Thyroid gland (tissue), 4 donors: ENCODE results near the gene SFXN5. TPM values are rescaled to one million over a fixed set of nuclear protein-coding genes. Genes with fewer than 3 reads are reported as not detected.

ENCODE experiments used
- DNase-seq, 2 donors: peaks; one replicate each; pipeline ENCODE4 v3.0.0-alpha.2; 2019
- H3K27ac ChIP-seq, 3 donors: fragments of 200-600 bp; sonication (generic); 1 replicate in 2 of 3; 2 replicates in 1 of 3; pipeline ENCODE4 v1.5.1; 2016 to 2019; ENCODE audit warnings: mild to moderate bottlenecking in 1 of 3, moderate library complexity in 1 of 3
- H3K27me3 ChIP-seq: fragments of 200-600 bp; sonication (generic); one replicate; pipeline ENCODE4 v1.5.1; 2019
- H3K36me3 ChIP-seq, 2 donors: fragments of 200-600 bp; sonication (generic); one replicate each; pipeline ENCODE4 v1.5.1; 2016 to 2019
- H3K4me1 ChIP-seq, 2 donors: fragments of 200-600 bp; sonication (generic); one replicate each; pipeline ENCODE4 v1.5.1; 2017 to 2019
- H3K4me3 ChIP-seq, 3 donors: fragments of 200-600 bp; sonication (generic); replicated peaks in 1 of 3; 1 replicate in 2 of 3; 2 replicates in 1 of 3; pipeline ENCODE4 v1.5.1; 2016; ENCODE audit warnings: mild to moderate bottlenecking in 1 of 3
- H3K9me3 ChIP-seq: fragments of 200-600 bp; sonication (generic); one replicate; pipeline ENCODE4 v1.5.1; 2017
- POLR2A ChIP-seq, 2 donors: fragments of 450-650 bp; IDR thresholded peaks; one replicate each; pipeline ENCODE4 v1.6.1; 2017; ENCODE audit warnings: antibody characterized with exemption in 2 of 2, mild to moderate bottlenecking in 2 of 2, moderate library complexity in 1 of 2
- WGBS, 2 donors: methylation state at CpG; one replicate each; pipeline ENCODE4 v1.1.5; 2017; 5-methylcytosine and 5-hydroxymethylcytosine counted together
- intact Hi-C: fragments of 100-400 bp; cut with DNase I; formaldehyde crosslinking; loops from one replicate; pipeline ENCODE4 v1.15.1; 2023
- total RNA-seq, 4 donors: library from RNA; depleted of rRNA; stranded (reverse); fragments of >200 nt; gene quantifications; one replicate each; pipeline ENCODE4 v1.2.3, GENCODE V29; 2016
- TF ChIP-seq, protein P1 (sequence below), 6 experiments: fragments of 200-600 bp in 3 of 6; fragments of 450-650 bp in 3 of 6; sonication (generic) in 3 of 6; IDR thresholded peaks; one replicate each; pipeline ENCODE4 v1.5.1; 2016 to 2019; ENCODE audit warnings: antibody characterized with exemption in 6 of 6, mild to moderate bottlenecking in 2 of 6, inconsistent platforms in 1 of 6, moderate library complexity in 1 of 6

The SFXN5 gene
- total RNA-seq, 4 donors from 2014 or later = 10.3 to 17.2 (median 16.5) TPM

GRCh38 chr2:73078457-73079411, 7.2 kb upstream of the SFXN5 start:
- H3K36me3 ChIP-seq = peaks cover 6 to 11% of the 10 kb centered on the region in 2 donors
- no peak overlapping the region for H3K4me3 ChIP-seq
- no peak for DNase-seq

GRCh38 chr2:73077424-73077795, 5.9 kb upstream of the SFXN5 start:
- Histone ChIP-seq H3K9me3 (no peaks in the 10 kb centered on the region), H3K4me3 (no peak overlapping the region), H3K4me1 (peaks cover 0 to 2% of the 10 kb centered on the region in 2 donors), H3K36me3 (peaks cover 6 to 11% of the 10 kb centered on the region in 2 donors), H3K27me3 (no peaks in the 10 kb centered on the region), H3K27ac (no peak overlapping the region)
- 41 to 64% methylated on average over 1 of the region's 1 CpG for WGBS, 2 donors
- no peak for DNase-seq
- intact Hi-C loops = loop anchor here (10.0 kb wide), 1 partner anchor 157 kb away; the partner anchor contains the start of genes CCT7 and PRADC1
- no peak for TF ChIP-seq POLR2A (IDR thresholded peaks at IDR 0.05)
- TF ChIP-seq, protein P1, sequence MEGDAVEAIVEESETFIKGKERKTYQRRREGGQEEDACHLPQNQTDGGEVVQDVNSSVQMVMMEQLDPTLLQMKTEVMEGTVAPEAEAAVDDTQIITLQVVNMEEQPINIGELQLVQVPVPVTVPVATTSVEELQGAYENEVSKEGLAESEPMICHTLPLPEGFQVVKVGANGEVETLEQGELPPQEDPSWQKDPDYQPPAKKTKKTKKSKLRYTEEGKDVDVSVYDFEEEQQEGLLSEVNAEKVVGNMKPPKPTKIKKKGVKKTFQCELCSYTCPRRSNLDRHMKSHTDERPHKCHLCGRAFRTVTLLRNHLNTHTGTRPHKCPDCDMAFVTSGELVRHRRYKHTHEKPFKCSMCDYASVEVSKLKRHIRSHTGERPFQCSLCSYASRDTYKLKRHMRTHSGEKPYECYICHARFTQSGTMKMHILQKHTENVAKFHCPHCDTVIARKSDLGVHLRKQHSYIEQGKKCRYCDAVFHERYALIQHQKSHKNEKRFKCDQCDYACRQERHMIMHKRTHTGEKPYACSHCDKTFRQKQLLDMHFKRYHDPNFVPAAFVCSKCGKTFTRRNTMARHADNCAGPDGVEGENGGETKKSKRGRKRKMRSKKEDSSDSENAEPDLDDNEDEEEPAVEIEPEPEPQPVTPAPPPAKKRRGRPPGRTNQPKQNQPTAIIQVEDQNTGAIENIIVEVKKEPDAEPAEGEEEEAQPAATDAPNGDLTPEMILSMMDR (IDR thresholded peaks at IDR 0.05) = no peak

More at GRCh38 chr2:73078457-73079411, 7.2 kb upstream of the SFXN5 start:
- no peak overlapping the region for H3K27ac ChIP-seq
- no peaks in the 10 kb centered on the region for H3K4me1 ChIP-seq
- no peaks in the 10 kb centered on the region for H3K9me3 ChIP-seq
- TF ChIP-seq, protein P1 (IDR thresholded peaks at IDR 0.05) = no peak
- TF ChIP-seq POLR2A (IDR thresholded peaks at IDR 0.05) = no peak
- no peaks in the 10 kb centered on the region for H3K27me3 ChIP-seq
- WGBS, 2 donors = 86 to 88% methylated on average over 13 of the region's 13 CpGs
- intact Hi-C loops = loop anchor here (10.0 kb wide), 1 partner anchor 156 kb away; the partner anchor contains the start of genes CCT7 and PRADC1

GRCh38 chr2:73076701-73077423, 5.3 kb upstream of the SFXN5 start:
- H3K4me3 ChIP-seq = no peak overlapping the region
- DNase-seq = no peak
- H3K4me1 ChIP-seq = peaks cover 4 to 7% of the 10 kb centered on the region in 2 donors
- H3K27me3 ChIP-seq = no peaks in the 10 kb centered on the region
- 90 to 91% methylated on average over 8 of the region's 8 CpGs for WGBS, 2 donors
- intact Hi-C loops = loop anchor here (10.0 kb wide), 1 partner anchor 158 kb away; the partner anchor contains the start of genes CCT7 and PRADC1
- H3K9me3 ChIP-seq = no peaks in the 10 kb centered on the region
- H3K36me3 ChIP-seq = peaks cover 6 to 11% of the 10 kb centered on the region in 2 donors
- TF ChIP-seq, protein P1 (IDR thresholded peaks at IDR 0.05) = no peak
- no peak for TF ChIP-seq POLR2A (IDR thresholded peaks at IDR 0.05)
- H3K27ac ChIP-seq = no peak overlapping the region

GRCh38 chr2:73075477-73076373, 4.2 kb upstream of the SFXN5 start:
- WGBS, 2 donors = 88% methylated on average over 13 to 15 of the region's 23 CpGs
- no peak overlapping the region for H3K4me3 ChIP-seq
- H3K27me3 ChIP-seq = no peaks in the 10 kb centered on the region
- no peaks in the 10 kb centered on the region for H3K9me3 ChIP-seq
- peaks cover 4 to 9% of the 10 kb centered on the region in 2 donors for H3K4me1 ChIP-seq
- no peak overlapping the region for H3K27ac ChIP-seq
- no peak for DNase-seq
- TF ChIP-seq, protein P1 (IDR thresholded peaks at IDR 0.05) = no peak
- no peak for TF ChIP-seq POLR2A (IDR thresholded peaks at IDR 0.05)
- peaks cover 6 to 11% of the 10 kb centered on the region in 2 donors for H3K36me3 ChIP-seq
- intact Hi-C loops = loop anchor here (10.0 kb wide), 1 partner anchor 159 kb away; the partner anchor contains the start of genes CCT7 and PRADC1
